LHCN-M2 (cell line): Measurements from ENCODE around the gene MAL. TPM values are rescaled to one million over a fixed set of nuclear protein-coding genes. Genes with fewer than 3 reads are reported as not detected.

Source experiments
- DNase-seq: peaks from one replicate; pipeline ENCODE4 v3.0.0-alpha.2; 2012; ENCODE audit warnings: low read depth
- total RNA-seq: library from RNA; depleted of rRNA; stranded (reverse); fragments of >200 nt; gene quantifications from 2 replicates; pipeline ENCODE4 v1.2.3, GENCODE V29; 2014

The MAL gene
- total RNA-seq, 1 experiment from 2014 or later: not detected

DNA sequence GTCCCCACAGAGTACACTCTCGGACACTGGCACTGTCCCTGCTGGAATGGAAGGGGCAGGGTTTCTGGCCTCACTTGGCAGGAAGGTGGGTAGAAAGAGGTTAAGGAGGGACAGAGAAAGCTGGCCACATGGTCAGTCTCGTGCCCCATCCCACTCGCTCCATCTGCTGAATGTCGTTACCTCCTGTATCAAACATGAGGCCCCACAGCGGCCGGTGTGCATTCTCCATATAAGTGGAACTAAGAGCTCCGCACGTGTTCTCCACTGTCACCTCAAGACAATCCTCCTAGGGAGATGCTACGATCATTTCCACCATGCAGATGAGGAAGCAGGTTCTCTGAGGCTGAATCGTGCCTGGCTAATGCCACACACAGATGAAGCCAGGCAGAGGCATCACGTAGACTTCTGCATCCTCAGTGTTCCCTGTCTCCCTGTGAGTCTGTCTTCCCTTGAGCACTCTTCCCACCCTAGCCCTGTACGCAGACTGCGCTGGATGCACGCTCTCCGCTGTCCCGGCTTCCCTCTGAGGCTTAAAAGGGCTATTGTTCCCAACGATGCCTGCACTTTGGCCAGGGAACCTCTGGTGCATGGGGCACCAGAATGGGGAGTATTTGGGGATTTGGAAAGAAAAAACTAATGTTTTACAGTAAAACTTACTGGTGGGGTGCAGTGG lies 35.1 kb downstream of the MAL start:
- DNase-seq: no peak

- no peak for DNase-seq
Measured at GRCh38 chr2:95061119-95061512, 35.6 kb downstream of the MAL start.

GRCh38 chr2:95061601-95062183 lies 36.2 kb downstream of the MAL start:
- no peak for DNase-seq

DNA sequence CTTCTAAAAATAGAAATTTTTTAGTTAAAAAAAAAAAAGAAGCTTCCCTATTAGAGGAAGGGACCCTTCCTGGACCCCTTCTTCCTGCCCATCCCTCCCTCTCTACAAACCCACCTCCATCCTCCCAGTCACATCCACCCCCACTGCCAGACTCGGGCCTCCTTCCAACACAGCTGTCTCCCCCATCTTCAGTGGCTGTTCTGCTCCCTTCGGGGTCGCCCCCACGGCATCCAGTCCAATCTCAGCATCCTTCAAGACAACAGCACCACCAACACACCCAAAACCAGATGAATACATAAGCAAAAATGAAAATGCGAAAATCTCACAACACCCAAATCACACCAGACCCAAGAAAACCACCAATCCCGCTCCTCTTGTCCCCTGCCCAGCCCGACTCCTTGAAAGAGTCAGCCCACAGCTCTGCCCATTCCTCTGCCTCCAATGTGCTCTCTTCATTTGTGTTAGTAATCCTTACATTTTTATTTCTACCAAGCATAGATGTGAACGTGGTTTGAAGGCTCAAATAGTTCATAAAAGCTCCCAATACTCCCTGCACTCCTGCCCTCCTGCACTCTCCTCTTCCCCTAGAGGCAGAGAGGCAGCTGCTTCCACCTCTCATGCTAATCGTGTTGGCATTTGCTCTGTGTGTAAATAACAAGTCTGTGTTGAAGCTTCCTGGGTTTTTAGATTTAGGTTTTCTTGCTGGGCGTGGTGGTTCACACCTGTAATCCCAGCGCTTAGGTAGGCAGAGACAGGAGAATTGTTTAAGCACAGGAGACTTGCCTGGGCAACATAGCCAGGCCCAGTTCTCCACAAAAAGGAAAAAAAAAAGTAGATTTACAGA lies 37.0 kb downstream of the MAL start:
- no peak for DNase-seq

GRCh38 chr2:95063086-95063958 lies 37.8 kb downstream of the MAL start:
- no peak for DNase-seq

GRCh38 chr2:95068256-95068655 lies 42.7 kb downstream of the MAL start:
- DNase-seq: no peak

GRCh38 chr2:95069465-95069864 lies 44.0 kb downstream of the MAL start:
- DNase-seq: no peak

GRCh38 chr2:95071856-95072255 lies 46.3 kb downstream of the MAL start:
- DNase-seq: no peak

DNA sequence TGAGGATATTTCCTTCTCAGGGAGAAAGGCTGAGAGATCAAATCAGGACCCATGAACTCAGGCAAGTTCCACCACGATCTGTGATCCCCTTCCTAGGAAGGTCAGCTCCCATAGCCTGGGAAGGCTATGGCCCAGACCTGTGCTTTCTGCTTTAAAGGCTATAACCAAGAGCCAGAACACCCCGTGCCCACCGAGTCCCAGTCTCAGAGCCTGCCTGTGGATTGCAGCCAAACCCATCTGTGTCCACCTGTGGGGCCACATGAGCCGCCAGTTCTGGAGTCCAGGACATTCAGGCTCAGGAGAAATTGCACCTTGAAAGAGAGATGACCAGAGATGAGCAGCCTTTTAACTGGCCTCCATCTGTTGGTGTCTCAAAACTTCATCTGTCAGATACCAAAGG lies 46.9 kb downstream of the MAL start:
- DNase-seq: no peak

- peak; percentile 22 for DNase-seq
Measured at GRCh38 chr2:95073856-95074662, 48.6 kb downstream of the MAL start.

- DNase-seq: no peak
Measured at GRCh38 chr2:95074663-95075439, 49.3 kb downstream of the MAL start.

GRCh38 chr2:95075440-95076132 lies 50.1 kb downstream of the MAL start:
- DNase-seq: no peak

- peak; percentile 21 for DNase-seq
Measured at GRCh38 chr2:95076705-95077529, 51.4 kb downstream of the MAL start.

DNA sequence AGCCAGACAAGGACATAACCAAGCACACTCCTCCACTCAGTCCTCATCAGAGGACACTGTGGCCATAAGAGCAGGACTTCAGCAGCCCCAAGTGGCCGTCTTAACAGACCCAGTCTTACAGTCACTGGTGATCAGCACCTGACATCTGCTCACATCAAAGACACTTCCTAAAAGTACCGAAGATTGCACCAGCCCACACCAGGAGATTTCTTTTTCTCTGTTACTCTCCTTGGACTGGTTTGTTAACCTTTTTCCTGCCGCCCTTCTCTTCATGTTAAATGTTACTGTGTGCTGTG lies 52.0 kb downstream of the MAL start:
- no peak for DNase-seq

GRCh38 chr2:95077861-95078603 lies 52.5 kb downstream of the MAL start:
- no peak for DNase-seq

DNA sequence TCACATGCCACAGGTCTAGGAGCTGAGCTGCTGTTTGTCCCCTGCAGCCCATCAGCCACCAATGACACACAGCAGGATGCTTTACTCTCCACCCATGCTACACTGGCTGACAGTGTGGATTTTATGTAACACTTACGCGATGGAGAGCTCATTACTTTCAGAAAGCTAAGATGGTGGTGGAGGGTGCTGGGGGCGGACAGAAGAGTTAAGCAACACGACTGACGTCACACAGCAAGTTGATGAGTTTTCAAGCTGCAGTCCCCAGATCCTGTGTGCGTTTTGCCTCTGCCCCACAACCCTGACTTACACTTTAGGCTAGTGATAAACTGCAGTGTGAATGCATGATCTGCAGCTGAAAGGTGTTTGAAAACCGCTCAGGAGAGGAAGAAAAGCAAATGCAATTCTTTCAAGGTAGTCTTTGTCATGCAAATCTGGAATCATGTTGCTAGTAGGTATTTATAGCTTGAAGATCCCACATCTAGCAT lies 53.7 kb downstream of the MAL start:
- DNase-seq: no peak

- no peak for DNase-seq
Measured at GRCh38 chr2:95082477-95082876, 57.0 kb downstream of the MAL start.

- no peak for DNase-seq
Measured at GRCh38 chr2:95086017-95086416, 60.5 kb downstream of the MAL start.
